Ovary (tissue), 9 donors: Measurements from ENCODE around the gene EIF3K. TPM values are rescaled to one million over a fixed set of nuclear protein-coding genes. Genes with fewer than 3 reads are reported as not detected.

Experiments
- DNase-seq, 5 donors: peaks; one replicate each; pipeline ENCODE4 v3.0.0-alpha.2; 2019 to 2020
- H3K27ac ChIP-seq, 2 donors: fragments of 200-600 bp; one replicate each; pipeline versions ENCODE4 v1.5.1 to v1.8.0; 2019 to 2022
- H3K27me3 ChIP-seq: fragments of 200-600 bp; one replicate; pipeline ENCODE4 v1.8.0; 2022
- H3K36me3 ChIP-seq: fragments of 200-600 bp; sonication (generic); one replicate; pipeline ENCODE4 v1.5.1; 2019
- H3K4me1 ChIP-seq: one replicate; pipeline ENCODE4 v1.8.1; 2013; ENCODE audit warnings: mild to moderate bottlenecking, moderate library complexity; ENCODE audit not compliant: insufficient read depth
- H3K4me3 ChIP-seq: fragments of 200-600 bp; sonication (generic); one replicate; pipeline ENCODE4 v1.5.1; 2017
- H3K9me3 ChIP-seq, 2 donors: fragments of 200-600 bp in 1 of 2; sonication (generic) in 1 of 2; one replicate each; pipeline versions ENCODE4 v1.5.1 to v1.8.1; 2013 to 2019; ENCODE audit warnings: mild to moderate bottlenecking in 1 of 2, moderate library complexity in 1 of 2
- CTCF ChIP-seq, 3 donors: fragments of 450-650 bp in 2 of 3; fragments of 200-600 bp in 1 of 3; IDR thresholded peaks; one replicate each; pipeline versions ENCODE4 v1.5.1 to v1.8.0; 2016 to 2022; ENCODE audit warnings: antibody characterized with exemption in 3 of 3, mild to moderate bottlenecking in 1 of 3
- EP300 ChIP-seq: sonication (generic); formaldehyde crosslinking; IDR thresholded peaks from one replicate; pipeline ENCODE4 v1.6.1; 2017; ENCODE audit warnings: antibody characterized with exemption
- POLR2A ChIP-seq: fragments of 450-650 bp; IDR thresholded peaks from one replicate; pipeline ENCODE4 v1.6.1; 2017; ENCODE audit warnings: antibody characterized with exemption, mild to moderate bottlenecking, moderate library complexity
- WGBS, 3 donors: extraction: QIAGEN DNeasy Blood & Tissue Kit in 1 of 3; methylation state at CpG; one replicate each; pipeline versions ENCODE4 v1.1.5 to v1.1.7; 2013 to 2017; 5-methylcytosine and 5-hydroxymethylcytosine counted together
- intact Hi-C, 4 donors: fragments of 100-400 bp; cut with DNase I; formaldehyde crosslinking; loops; one replicate each; pipeline versions ENCODE4 v1.11.0 to v1.15.1; 2022 to 2023
- polyA plus RNA-seq, 2 donors: library from polyadenylated mRNA; stranded (reverse); fragments of 200-250 nt in 1 of 2; fragments of 350-450 nt in 1 of 2; fragmentation: Illumina TruSeq in 1 of 2; extraction: RNeasy Lipid Tissue Mini Kit (QIAGEN cat#74804) in 1 of 2; gene quantifications; one replicate each; pipeline ENCODE4 v1.2.3, GENCODE V29; 2013 to 2014
- total RNA-seq, 7 donors: library from RNA; depleted of rRNA in 2 of 7; stranded (reverse); fragments of >200 nt in 2 of 7; fragmentation: NEBNext Ultra II Directional in 3 of 7; extraction: Animal tissue kit (Norgen Biotek cat#: 25700) in 3 of 7; gene quantifications; one replicate each; pipeline versions ENCODE4 v1.1.0 to v1.2.4, GENCODE V29; 2016 to 2023
- donor health status: DM: no; HTN: no; CAD: no; lungs with moderate emphysema.
- donor health status: DM: no; HTN: no; CAD: no.
- donor health status: Bipolar disorder and iron deficiency.
- donor health status: DM: yes; HTN: yes; CAD: no.
- donor health status: DM: no; HTN: no; CAD: no.
- donor health status: DM: yes; HTN: yes; CAD: no.

The EIF3K gene
- total and polyA plus RNA-seq, 9 donors = 215 to 527 (median 267) TPM

GRCh38 chr19:38663156-38663651 is 44.2 kb downstream of the EIF3K start:
- Histone ChIP-seq H3K4me3 (peak overlapping the region; percentile 11), H3K27me3 (no peaks in the 10 kb centered on the region), H3K9me3 (no peaks in the 10 kb centered on the region), H3K36me3 (no peaks in the 10 kb centered on the region), H3K4me1 (peaks cover 57% of the 10 kb centered on the region), H3K27ac (peak overlapping the region; percentile 54 to 61)
- TF ChIP-seq EP300 (no peak), POLR2A (no peak), CTCF (IDR thresholded peaks at IDR 0.05) (no peak)
- 74 to 80% (median 74%) methylated on average over 22 of the region's 22 CpGs for WGBS, 3 donors
- no peak for DNase-seq
- intact Hi-C loops = no loop called here

- peak in 1 of 5 donors; percentile 69 for DNase-seq
- H3K4me1 ChIP-seq = peaks cover 57% of the 10 kb centered on the region
- TF ChIP-seq CTCF (IDR thresholded peaks at IDR 0.05) (no peak), POLR2A (no peak), EP300 (no peak)
Measured at GRCh38 chr19:38663957-38664502, 45.0 kb downstream of the EIF3K start.

GRCh38 chr19:38664503-38665211 is 45.7 kb downstream of the EIF3K start:
- no peaks in the 10 kb centered on the region for H3K9me3 ChIP-seq
- no peak for DNase-seq
- H3K36me3 ChIP-seq = no peaks in the 10 kb centered on the region
- intact Hi-C loops = no loop called here
- WGBS, 3 donors = 33 to 44% (median 34%) methylated on average over 7 of the region's 7 CpGs
- no peak overlapping the region for H3K4me3 ChIP-seq
- H3K4me1 ChIP-seq = peaks cover 52% of the 10 kb centered on the region
- TF ChIP-seq EP300 (no peak), POLR2A (no peak), CTCF (IDR thresholded peaks at IDR 0.05) (no peak)
- peak overlapping the region; percentile 61 to 66 for H3K27ac ChIP-seq
- H3K27me3 ChIP-seq = no peaks in the 10 kb centered on the region

More at GRCh38 chr19:38663957-38664502, 45.0 kb downstream of the EIF3K start:
- Histone ChIP-seq H3K27me3 (no peaks in the 10 kb centered on the region), H3K36me3 (no peaks in the 10 kb centered on the region), H3K27ac (peak overlapping the region; percentile 26 to 61), H3K4me3 (peak overlapping the region; percentile 11), H3K9me3 (no peaks in the 10 kb centered on the region)
- intact Hi-C loops = no loop called here
- 7 to 9% (median 8%) methylated on average over 15 to 19 of the region's 19 CpGs for WGBS, 3 donors

GRCh38 chr19:38665219-38665931 is 46.4 kb downstream of the EIF3K start:
- 68 to 75% (median 68%) methylated on average over 13 of the region's 13 CpGs for WGBS, 3 donors
- intact Hi-C loops = no loop called here

More at GRCh38 chr19:38665219-38665931, 46.4 kb downstream of the EIF3K start:
- TF ChIP-seq EP300 (no peak), POLR2A (no peak), CTCF (IDR thresholded peaks at IDR 0.05) (no peak)
- Histone ChIP-seq H3K9me3 (no peaks in the 10 kb centered on the region), H3K4me3 (no peak overlapping the region), H3K27ac (peak overlapping the region; percentile 61 to 66), H3K27me3 (no peaks in the 10 kb centered on the region), H3K36me3 (no peaks in the 10 kb centered on the region), H3K4me1 (peaks cover 51% of the 10 kb centered on the region)
- DNase-seq = no peak
